SIG-M5 (cell line): ENCODE results near the gene C6orf89.

Source experiments
- DNase-seq: peaks from one replicate; lab custom pipeline; 2025; lab: John Stamatoyannopoulos, UW

Gene C6orf89

GRCh38 chr6:36885461-36886401 lies at the start of gene C6orf89:
C6orf89 (plus strand) TSS chr6:36885952; CDS start chr6:36899445, 13,493 bp downstream.
- peak; percentile 93 for DNase-seq

- no peak for DNase-seq
Measured at GRCh38 chr6:36836111-36837021, 49.4 kb upstream of the C6orf89 start.

- no peak for DNase-seq
Measured at GRCh38 chr6:36837022-36837339, 48.8 kb upstream of the C6orf89 start.

GRCh38 chr6:36837686-36838085 lies 48.1 kb upstream of the C6orf89 start:
- DNase-seq: no peak

GRCh38 chr6:36838896-36839748 lies 46.6 kb upstream of the C6orf89 start, which contains the start of gene CPNE5:
CPNE5 (minus strand) TSS chr6:36839444; CDS start chr6:36839377, 67 bp downstream.
- no peak for DNase-seq

GRCh38 chr6:36839749-36840431 lies 45.9 kb upstream of the C6orf89 start:
- DNase-seq: no peak

GRCh38 chr6:36840432-36841403 lies 45.0 kb upstream of the C6orf89 start:
- no peak for DNase-seq

GRCh38 chr6:36841756-36842155 lies 44.0 kb upstream of the C6orf89 start:
- no peak for DNase-seq

GRCh38 chr6:36843170-36843569 lies 42.6 kb upstream of the C6orf89 start:
- no peak for DNase-seq

- no peak for DNase-seq
Measured at GRCh38 chr6:36844232-36845170, 41.3 kb upstream of the C6orf89 start.

GRCh38 chr6:36845233-36845632 lies 40.5 kb upstream of the C6orf89 start:
- DNase-seq: no peak

- no peak for DNase-seq
Measured at GRCh38 chr6:36847152-36847551, 38.6 kb upstream of the C6orf89 start.

GRCh38 chr6:36847991-36848390 lies 37.8 kb upstream of the C6orf89 start:
- DNase-seq: no peak

- no peak for DNase-seq
Measured at GRCh38 chr6:36848658-36849441, 36.9 kb upstream of the C6orf89 start.

GRCh38 chr6:36850021-36850420 lies 35.7 kb upstream of the C6orf89 start:
- DNase-seq: no peak

GRCh38 chr6:36851149-36851614 lies 34.6 kb upstream of the C6orf89 start:
- DNase-seq: no peak

- peak; percentile 58 for DNase-seq
Measured at GRCh38 chr6:36851626-36852025, 34.1 kb upstream of the C6orf89 start.
